ENCODE measurements around the gene TANC1.

The TANC1 gene

DNA sequence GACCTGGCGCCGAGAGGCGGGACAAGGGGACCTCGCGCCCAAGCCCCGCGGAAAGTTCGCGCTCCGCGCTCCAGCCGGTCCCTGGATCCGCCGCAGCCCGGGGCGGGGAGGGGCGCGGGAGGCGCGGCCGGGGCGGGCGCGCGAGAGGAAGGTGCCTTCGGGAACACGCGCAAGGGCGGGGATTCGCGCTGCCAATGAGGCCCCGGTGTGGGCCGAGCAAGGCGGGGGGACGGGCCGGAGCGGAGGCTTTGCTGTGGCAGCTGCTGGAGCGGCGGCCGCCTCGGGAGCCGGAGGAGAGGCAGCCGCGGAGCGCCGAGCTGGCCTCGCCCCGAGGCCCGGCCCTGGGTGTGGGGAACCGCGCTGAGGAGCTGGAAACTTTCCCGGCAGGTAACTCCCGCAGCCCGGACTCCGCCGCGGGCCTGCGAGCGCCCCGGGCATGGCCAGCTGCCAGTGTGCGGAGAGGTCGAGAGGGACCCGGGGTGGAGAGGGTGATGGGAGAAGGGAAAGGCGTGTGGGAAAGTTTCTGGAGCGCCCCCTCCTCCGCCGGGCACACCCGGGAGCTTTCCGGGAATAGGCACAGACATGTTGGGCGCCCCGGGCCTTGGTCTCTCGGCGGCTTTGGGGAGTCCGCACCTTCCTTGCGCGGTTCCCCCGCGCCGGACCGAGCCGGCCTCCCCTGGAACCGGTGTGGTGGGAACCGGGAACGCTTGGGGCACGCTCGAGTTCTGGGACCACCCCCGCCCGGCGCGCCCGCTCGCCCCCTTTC, at the start of gene TANC1:
TANC1 (plus strand) TSS at position 245 of the 766 bp plus-strand sequence. CDS start 97,271 bp downstream, outside the sequence.
- peak; percentile 88 for DNase-seq

DNA sequence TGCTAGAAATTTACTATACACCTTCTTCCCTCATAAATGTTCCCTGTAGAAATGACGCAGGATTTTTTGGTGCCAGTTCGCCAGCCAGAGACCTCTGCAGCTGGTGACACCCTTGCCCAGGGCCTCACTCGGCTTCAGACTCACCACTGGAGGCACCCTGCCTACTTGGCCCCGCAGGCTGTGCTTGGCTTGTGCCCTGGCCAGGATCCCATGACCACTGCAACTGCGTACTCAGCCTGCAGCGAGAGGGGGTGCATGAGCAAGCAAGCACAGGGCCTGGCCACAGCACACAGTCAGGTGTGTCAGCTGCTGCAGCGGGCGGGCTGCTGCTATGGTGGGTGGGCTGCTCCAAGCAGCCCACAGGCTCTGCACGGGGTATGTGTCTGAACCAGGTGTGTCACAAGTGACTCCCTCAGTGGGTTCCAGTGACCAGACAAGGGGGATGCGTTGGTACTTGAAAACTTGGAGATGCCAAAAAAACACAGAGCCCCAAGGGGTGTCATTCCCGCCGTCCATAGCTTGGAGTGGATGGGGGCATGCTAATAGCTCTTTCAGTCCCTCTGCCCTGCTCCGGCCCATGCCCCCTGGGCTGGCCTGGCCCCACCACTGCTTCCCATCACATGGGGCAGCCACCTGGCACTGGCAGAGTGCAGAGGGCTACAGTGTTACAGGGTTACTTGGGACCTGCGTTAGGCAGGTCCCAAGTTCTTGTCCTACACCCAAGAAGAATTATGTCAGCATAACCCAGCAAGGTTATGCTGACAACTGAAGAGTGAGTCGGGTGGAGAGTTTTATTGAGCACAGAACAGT, 46.6 kb upstream of the TANC1 start:
- no peak for DNase-seq

DNA sequence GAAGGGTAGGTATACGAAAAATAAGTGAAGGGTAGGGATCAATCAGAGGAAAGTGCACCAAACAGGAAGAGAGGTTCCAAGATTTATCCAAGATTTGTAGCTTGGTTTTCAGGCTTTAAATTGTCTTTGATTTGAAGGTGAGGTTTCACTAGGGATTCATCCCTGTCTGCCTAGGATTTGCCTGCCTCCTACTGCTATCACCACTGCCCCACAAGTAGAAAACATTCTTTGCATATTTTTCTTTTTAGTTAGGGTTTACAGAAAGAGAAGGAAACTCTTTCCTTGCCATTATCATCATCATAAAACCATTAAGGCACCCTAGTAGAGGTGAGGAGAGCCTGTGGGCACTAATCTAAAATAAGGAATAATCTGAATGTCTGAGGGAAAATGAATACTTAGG, 45.8 kb upstream of the TANC1 start:
- DNase-seq = no peak

DNA sequence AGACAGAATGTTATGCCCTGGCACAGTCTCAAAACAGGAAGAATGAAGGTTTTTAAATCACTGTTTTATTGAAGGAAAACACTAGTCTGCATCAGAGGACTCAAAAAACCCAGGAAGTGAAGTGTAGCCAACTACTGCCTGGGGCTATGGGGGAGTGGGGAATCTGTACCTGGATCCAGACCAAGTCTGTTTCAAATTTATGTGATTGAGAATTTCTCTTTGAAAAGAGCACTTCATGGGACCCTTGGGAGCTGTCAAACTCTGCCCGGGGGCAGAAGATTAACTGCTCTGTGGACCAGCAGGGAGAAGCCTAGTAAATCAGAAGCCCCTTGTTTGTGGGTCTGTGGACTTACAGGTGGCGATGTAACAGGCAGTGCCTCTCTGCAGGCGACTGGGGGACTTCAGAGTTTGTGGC, 45.3 kb upstream of the TANC1 start:
- DNase-seq = no peak

DNA sequence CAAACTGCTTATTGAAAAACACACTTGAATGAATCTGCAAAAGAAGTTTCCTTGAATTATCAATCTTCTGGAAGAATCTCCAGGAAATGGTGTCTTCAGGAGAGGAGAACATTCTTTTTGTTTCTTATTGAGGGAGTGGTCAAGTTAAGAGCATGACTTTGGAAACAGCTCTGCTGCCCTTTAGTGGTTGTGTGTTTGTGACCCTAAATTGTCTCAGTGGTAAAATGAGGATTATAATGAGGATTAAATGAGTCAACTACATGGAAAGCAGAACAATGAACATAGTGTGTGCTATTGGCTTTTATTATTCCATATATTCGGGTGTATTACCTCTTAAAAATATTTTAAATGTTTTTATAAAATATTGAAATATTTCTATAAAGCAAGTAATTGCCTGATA, 44.8 kb upstream of the TANC1 start:
- DNase-seq = no peak

GRCh38 chr2:158926478-158926948, 41.9 kb upstream of the TANC1 start:
- no peak for DNase-seq

- DNase-seq = no peak
These were observed 39.9 kb upstream of the TANC1 start for GRCh38 chr2:158928515-158928914.

DNA sequence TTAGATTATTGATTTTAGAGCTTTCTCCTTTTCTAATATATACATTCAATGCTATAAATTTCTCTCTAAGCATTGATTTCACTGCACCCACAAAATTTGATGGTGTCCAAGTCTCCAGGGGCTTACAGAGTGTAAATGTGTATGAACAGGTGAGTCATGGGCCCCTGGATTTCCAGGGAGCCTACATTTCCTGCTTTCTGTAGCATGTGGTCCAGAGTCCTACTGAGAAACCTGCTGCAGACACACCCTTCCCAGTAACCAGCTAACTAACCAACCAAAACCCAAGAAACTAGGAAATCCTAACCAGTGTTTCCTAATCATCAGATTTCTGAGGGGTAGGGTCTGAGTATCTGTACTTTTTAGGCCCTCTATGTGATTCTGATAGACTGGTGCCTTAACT, 39.5 kb upstream of the TANC1 start:
- DNase-seq = no peak

DNA sequence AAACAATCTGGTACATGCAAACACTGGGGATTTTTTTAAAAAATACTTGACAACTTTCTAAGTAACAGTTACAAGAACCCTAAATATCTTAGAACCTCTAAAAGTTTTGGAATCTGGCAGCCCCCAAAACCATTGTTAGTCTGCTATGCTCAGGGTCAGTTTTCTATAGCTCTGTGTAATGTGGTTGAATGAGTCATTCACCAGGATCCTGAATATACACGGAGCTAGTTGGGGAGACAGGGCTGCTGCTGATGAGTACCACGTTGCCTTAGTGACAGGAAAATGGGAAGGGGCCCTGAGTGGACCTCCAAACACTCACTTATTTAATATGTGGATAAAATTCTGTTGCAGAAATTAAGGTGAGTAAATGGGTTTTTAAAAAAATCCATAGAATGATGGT, 36.9 kb upstream of the TANC1 start:
- no peak for DNase-seq

- no peak for DNase-seq
These were observed 36.3 kb upstream of the TANC1 start for GRCh38 chr2:158932131-158932645.

- DNase-seq = no peak
These were observed 34.3 kb upstream of the TANC1 start for GRCh38 chr2:158934170-158934569.

GRCh38 chr2:158935617-158936016, 32.8 kb upstream of the TANC1 start:
- DNase-seq = no peak

- no peak for DNase-seq
These were observed 31.5 kb upstream of the TANC1 start for GRCh38 chr2:158936978-158937377.

DNA sequence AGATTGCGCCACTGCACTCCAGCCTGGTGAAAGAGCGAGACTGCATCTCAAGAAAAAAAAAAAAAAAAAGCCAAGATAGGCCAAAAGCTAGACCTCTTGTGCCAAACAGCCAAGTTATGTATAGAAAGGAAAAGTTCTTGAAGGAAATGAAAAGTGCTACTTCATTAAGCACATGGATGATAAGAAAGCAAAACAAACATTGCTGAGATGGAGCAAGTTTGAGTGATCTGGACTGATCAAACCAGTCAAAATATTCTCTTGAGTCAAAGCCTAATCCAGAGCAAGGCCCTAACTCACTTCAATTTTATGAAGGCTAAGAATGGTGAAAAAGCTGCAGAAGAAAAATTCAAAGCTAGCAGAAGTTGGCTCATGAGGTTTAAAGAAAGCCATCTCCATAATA, 28.1 kb upstream of the TANC1 start:
- no peak for DNase-seq

GRCh38 chr2:158943973-158944372, 24.5 kb upstream of the TANC1 start:
- DNase-seq = no peak

GRCh38 chr2:158948964-158949699, 19.3 kb upstream of the TANC1 start:
- no peak for DNase-seq

GRCh38 chr2:158953454-158953853, 15.0 kb upstream of the TANC1 start:
- no peak for DNase-seq

DNA sequence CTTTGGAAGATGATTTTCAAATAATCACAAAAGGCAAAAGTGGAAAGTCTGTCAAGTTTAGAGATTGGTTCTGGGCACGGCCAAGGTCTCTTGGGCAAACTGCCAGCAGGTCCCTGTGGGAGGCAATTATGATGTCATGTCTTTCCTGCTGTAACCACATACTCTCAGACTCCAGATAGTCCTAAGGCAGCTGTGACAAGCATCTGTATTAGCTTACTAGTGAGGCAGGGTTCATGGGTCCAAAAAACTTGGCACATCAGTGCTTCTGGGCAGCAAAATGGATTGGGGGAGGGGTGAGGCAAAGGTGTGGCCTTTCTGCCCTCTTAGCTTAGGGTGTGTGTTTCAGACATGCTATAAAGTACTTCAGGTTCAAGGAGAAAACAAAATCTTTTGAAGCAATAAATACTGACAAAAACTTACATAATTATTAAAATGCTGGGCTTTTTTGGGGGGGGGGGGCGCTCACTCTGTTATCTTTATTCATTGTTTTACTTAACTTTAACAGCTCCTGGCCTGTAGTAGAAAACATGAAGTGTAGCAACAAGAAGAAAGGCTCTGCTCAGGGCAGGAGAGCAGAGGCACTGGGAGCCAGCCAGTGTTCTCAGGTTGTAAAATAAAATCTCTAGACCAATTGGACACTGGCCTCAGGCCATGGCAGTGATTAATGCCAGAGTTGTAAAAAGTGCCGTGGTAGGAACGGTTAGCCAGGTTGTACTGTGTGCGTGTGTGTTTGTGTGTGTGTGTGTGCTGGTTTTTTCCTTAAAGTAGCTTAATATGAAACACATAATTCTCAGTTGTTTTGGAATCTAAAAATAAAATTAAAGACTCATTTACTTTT, 14.3 kb upstream of the TANC1 start:
- DNase-seq = peak; percentile 63

DNA sequence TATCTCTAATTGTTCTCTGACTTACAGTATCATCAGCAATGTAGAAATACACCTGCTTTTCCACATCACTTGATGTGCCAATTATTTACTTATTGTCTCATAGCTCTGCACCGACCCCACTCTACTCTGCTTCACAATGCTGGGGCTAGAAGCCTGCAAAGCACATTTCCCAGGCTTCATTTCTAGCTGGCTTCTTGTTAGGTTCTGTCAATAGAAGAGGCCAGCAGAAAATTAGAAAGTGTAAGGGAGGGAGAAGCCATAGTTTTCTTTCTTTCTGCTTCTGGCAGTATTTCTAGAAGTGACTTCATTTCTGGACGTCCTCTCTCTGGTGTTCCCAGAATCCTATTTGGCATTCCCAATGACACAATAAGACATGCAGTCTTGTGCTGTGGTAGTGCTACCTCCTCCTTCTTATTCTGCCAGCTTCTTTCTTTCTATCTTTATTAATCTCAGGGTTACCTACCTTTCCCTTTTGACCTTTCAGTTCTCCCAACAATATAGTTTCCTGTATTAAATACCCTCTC, 12.5 kb upstream of the TANC1 start:
- no peak for DNase-seq

GRCh38 chr2:158958365-158958764, 10.1 kb upstream of the TANC1 start:
- no peak for DNase-seq

GRCh38 chr2:158960193-158960592, 8.2 kb upstream of the TANC1 start:
- no peak for DNase-seq

GRCh38 chr2:158962074-158962473, 6.4 kb upstream of the TANC1 start:
- DNase-seq = no peak
